WI38 (cell line): Measurements from ENCODE around the gene ZNF33B.
"Not testable (repeated sequence)": the region's sequence is repeated elsewhere in the genome, so short reads cannot be mapped to it uniquely, and the experiment has no call there.

Experiments
- H3K4me3 ChIP-seq: 2 replicates; pipeline ENCODE4 v1.5.1; 2011; ENCODE audit warnings: low read depth, mild to moderate bottlenecking, control low read depth, low read length
- TF ChIP-seq, protein P1 (sequence below): IDR thresholded peaks from 2 replicates; pipeline ENCODE4 v1.5.1; 2012; ENCODE audit warnings: low read depth, mild to moderate bottlenecking, control low read depth, low read length

The ZNF33B gene

GRCh38 chr10:42638055-42638820 is at the start of gene ZNF33B:
Gene ZNF33B (minus strand): TSS chr10:42638570. CDS start chr10:42636928, 1,642 bp downstream.
- H3K4me3 ChIP-seq = peak within 1 kb of the TSS; percentile 87
- TF ChIP-seq, protein P1, sequence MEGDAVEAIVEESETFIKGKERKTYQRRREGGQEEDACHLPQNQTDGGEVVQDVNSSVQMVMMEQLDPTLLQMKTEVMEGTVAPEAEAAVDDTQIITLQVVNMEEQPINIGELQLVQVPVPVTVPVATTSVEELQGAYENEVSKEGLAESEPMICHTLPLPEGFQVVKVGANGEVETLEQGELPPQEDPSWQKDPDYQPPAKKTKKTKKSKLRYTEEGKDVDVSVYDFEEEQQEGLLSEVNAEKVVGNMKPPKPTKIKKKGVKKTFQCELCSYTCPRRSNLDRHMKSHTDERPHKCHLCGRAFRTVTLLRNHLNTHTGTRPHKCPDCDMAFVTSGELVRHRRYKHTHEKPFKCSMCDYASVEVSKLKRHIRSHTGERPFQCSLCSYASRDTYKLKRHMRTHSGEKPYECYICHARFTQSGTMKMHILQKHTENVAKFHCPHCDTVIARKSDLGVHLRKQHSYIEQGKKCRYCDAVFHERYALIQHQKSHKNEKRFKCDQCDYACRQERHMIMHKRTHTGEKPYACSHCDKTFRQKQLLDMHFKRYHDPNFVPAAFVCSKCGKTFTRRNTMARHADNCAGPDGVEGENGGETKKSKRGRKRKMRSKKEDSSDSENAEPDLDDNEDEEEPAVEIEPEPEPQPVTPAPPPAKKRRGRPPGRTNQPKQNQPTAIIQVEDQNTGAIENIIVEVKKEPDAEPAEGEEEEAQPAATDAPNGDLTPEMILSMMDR = no peak

- H3K4me3 ChIP-seq = no peak overlapping the region
- TF ChIP-seq, protein P1 = no peak
Measured at GRCh38 chr10:42684517-42684916, 46.1 kb upstream of the ZNF33B start.

DNA sequence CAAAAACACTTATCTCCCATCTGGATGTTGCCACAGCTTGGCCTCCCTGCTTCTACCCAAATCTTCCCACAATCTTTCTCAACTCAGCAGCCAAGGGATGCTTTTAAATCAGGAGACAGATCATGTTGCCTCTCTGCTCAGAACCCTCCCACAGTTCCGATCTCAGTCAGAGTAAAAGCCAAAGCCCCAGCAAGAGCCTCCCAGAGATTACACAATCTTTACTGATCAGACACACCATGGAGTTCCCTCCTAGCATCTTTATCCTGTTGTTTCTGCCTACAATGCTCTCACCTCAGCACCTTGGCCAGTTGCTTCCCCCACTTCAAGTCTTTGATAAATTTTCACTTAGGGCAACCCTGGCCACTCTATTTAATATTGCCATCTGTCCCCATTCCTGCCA is 41.9 kb upstream of the ZNF33B start:
- no peak overlapping the region for H3K4me3 ChIP-seq
- TF ChIP-seq, protein P1 = no peak

GRCh38 chr10:42665181-42665979 is 27.0 kb upstream of the ZNF33B start:
- not testable (repeated sequence) for H3K4me3 ChIP-seq

- TF ChIP-seq, protein P1 = no peak
- H3K4me3 ChIP-seq = no peak overlapping the region
Measured at GRCh38 chr10:42654419-42654818, 16.0 kb upstream of the ZNF33B start.

DNA sequence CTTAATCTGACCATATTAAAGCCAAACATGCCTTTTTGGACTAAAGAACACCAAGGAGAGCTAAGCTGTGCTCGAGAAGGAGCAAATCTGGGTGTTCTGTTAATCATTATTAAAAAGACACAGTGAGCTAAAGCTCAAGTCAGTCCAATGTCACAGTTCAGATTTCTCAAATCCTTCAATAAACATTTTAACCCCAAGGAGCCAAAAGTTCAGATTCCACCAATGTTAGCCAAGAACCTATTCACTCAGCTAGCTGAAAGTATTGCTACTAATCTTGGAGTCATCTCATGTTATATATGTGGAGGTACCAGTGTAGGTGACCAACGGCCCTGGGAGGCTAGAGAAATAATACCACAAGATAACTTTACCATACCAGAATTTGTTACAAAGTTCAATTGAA is 14.5 kb upstream of the ZNF33B start:
- TF ChIP-seq, protein P1 = no peak
- H3K4me3 ChIP-seq = no peak overlapping the region

- TF ChIP-seq, protein P1 = no peak
- no peak overlapping the region for H3K4me3 ChIP-seq
Measured at GRCh38 chr10:42650374-42650773, 12.0 kb upstream of the ZNF33B start.
